ENCODE results near the gene LRRC8D. TPM values are rescaled to one million over a fixed set of nuclear protein-coding genes. Genes with fewer than 3 reads are reported as not detected.
"Not testable (repeated sequence)": the region's sequence is repeated elsewhere in the genome, so short reads cannot be mapped to it uniquely, and the experiment has no call there.

The LRRC8D gene
- total RNA-seq, 2 donors from 2014 or later, result 9.0 to 10.9 TPM

GRCh38 chr1:89974256-89974655 lies 153.4 kb downstream of the LRRC8D start:
- Histone ChIP-seq H3K9me3 (no peaks in the 10 kb centered on the region), H3K27me3 (no peaks in the 10 kb centered on the region), H3K4me3 (no peak overlapping the region), H3K27ac (no peak overlapping the region), H3K36me3 (no peaks in the 10 kb centered on the region), H3K4me1 (no peaks in the 10 kb centered on the region)
- TF ChIP-seq CTCF (IDR thresholded peaks at IDR 0.05), result no peak
- no peak for DNase-seq (ENCODE audit: low spot score)

DNA sequence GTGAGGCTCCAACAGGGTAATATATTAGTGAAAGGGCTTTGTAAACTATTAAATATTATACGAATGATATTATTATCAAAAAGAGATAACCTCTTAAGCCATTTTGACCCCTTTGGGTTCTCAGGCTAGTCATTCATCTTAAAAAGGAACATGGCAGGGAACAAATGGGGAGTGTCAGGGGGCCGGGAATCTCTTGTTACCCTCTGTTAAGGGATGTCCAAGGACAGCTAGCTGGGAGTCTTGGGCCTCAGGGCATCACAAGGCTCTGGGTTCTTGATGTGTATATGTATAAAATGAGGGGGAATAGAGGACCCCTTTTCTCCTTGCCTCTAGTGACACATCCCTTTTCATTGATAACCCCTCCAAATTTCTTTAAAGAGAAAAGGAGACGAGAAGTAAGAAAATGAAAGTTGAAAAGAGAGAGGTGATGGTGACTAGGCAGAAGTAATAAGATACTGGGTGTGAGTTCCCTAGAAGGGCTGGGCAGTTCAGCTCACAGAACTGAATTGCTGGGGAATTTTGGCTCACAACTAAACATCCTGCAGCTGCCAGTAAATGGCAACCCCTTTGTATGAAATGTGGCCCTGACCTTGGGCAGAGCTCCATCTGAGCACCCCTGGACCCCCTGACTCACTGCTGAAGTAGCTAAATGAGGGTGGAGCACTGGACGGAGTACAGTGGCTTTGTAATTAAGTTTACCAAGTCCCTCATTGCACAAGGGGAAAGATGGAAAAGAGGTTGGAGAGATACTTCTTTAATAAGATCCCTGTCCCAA lies 154.1 kb downstream of the LRRC8D start:
- H3K4me3 ChIP-seq, result no peak overlapping the region
- no peaks in the 10 kb centered on the region for H3K4me1 ChIP-seq
- no peaks in the 10 kb centered on the region for H3K36me3 ChIP-seq
- TF ChIP-seq CTCF (IDR thresholded peaks at IDR 0.05), result no peak
- H3K27ac ChIP-seq, result no peak overlapping the region
- no peaks in the 10 kb centered on the region for H3K9me3 ChIP-seq
- no peak for DNase-seq (ENCODE audit: low spot score)
- no peaks in the 10 kb centered on the region for H3K27me3 ChIP-seq

GRCh38 chr1:89975540-89976125 lies 154.8 kb downstream of the LRRC8D start:
- H3K4me1 ChIP-seq, result no peaks in the 10 kb centered on the region
- no peaks in the 10 kb centered on the region for H3K27me3 ChIP-seq
- no peak for DNase-seq (ENCODE audit: low spot score)
- no peaks in the 10 kb centered on the region for H3K36me3 ChIP-seq
- H3K27ac ChIP-seq, result no peak overlapping the region
- no peaks in the 10 kb centered on the region for H3K9me3 ChIP-seq
- TF ChIP-seq CTCF (IDR thresholded peaks at IDR 0.05), result no peak
- H3K4me3 ChIP-seq, result no peak overlapping the region

GRCh38 chr1:89978755-89979154 lies 157.9 kb downstream of the LRRC8D start:
- H3K9me3 ChIP-seq, result no peaks in the 10 kb centered on the region
- H3K4me3 ChIP-seq, result no peak overlapping the region
- DNase-seq (ENCODE audit: low spot score), result no peak
- peaks cover 0 to 5% of the 10 kb centered on the region in 2 donors for H3K4me1 ChIP-seq
- no peak overlapping the region for H3K27ac ChIP-seq
- no peak for TF ChIP-seq CTCF (IDR thresholded peaks at IDR 0.05)
- H3K27me3 ChIP-seq, result no peaks in the 10 kb centered on the region
- no peaks in the 10 kb centered on the region for H3K36me3 ChIP-seq

DNA sequence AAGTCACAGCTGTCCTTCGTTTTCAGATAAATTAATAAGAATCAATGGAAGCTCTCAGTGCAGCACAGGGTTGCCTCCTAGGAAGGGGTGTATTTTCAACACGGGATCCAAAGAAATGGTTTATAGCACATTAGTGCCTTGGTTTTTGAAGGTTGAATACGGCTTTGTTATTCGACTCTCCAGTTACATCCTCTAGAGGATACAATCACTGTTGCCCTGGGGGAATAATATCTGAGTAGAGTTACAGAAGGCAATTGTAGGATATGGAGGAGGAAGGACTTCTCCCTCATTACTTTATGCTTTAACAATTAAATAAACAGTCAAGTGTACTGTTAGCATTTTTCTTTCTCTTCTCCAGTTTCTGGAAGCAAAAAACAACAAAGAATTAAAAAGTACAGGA lies 159.8 kb downstream of the LRRC8D start:
- Histone ChIP-seq H3K4me3 (no peak overlapping the region), H3K9me3 (no peaks in the 10 kb centered on the region), H3K36me3 (no peaks in the 10 kb centered on the region), H3K27me3 (no peaks in the 10 kb centered on the region), H3K4me1 (peaks cover 0 to 5% of the 10 kb centered on the region in 2 donors), H3K27ac (no peak overlapping the region)
- DNase-seq (ENCODE audit: low spot score), result no peak
- no peak for TF ChIP-seq CTCF (IDR thresholded peaks at IDR 0.05)

DNA sequence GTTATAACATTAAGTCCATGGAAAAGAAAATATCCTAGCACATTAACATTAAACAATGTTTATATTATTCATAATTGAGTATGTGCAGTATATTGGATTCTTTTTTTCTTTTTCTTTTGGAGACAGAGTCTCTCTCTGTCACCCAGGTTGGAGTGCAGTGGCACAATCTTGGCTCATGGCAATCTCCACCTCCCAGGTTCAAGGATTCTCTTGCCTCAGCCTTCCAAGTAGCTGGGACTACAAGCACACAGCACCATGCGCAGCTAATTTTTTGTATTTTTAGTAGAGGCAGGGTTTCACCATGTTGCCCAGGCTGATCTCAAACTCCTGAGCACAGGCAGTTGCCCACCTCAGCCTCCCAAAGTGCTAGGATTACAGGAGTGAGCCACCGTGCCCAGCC lies 162.0 kb downstream of the LRRC8D start:
- DNase-seq (ENCODE audit: low spot score); H3K36me3 ChIP-seq; H3K4me3 ChIP-seq; H3K4me1 ChIP-seq; H3K27me3 ChIP-seq; H3K9me3 ChIP-seq; H3K27ac ChIP-seq: not testable (repeated sequence)

- H3K9me3 ChIP-seq; H3K36me3 ChIP-seq; H3K4me3 ChIP-seq; H3K4me1 ChIP-seq; DNase-seq (ENCODE audit: low spot score); H3K27ac ChIP-seq; H3K27me3 ChIP-seq: not testable (repeated sequence)
Measured at GRCh38 chr1:89984564-89985116, 163.8 kb downstream of the LRRC8D start.
